ENCODE data around the gene TNNI2.

- TF ChIP-seq CTCF (IDR thresholded peaks at IDR 0.05) (no peak), POLR2A (IDR thresholded peaks at IDR 0.05) (no peak)
These were observed 1.4 kb downstream of the TNNI2 start for GRCh38 chr11:1839924-1840779.
